GM11168 (cell line): ENCODE data around the gene FXN.
"Not testable (repeated sequence)": the region's sequence is repeated elsewhere in the genome, so short reads cannot be mapped to it uniquely, and the experiment has no call there.

Experiments used
- in situ Hi-C: fragments of 300-500 bp; cut with MboI; formaldehyde crosslinking; loops from one replicate; pipeline ENCODE4 v1.12.0; 2022; ENCODE audit warnings: low sequenced_read_pairs; ENCODE audit not compliant: unreplicated experiment

Gene FXN

GRCh38 chr9:69035438-69036308 is at the start of gene FXN:
Gene FXN, plus strand, starts transcription at chr9:69035752. Its CDS starts 31 bp downstream, at chr9:69035783.
- in situ Hi-C loops: no loop called here

- in situ Hi-C loops: not testable (repeated sequence)
Measured at GRCh38 chr9:68986949-68987348, 48.6 kb upstream of the FXN start.

- in situ Hi-C loops: no loop called here
Measured at GRCh38 chr9:68991457-68991856, 44.1 kb upstream of the FXN start.

- in situ Hi-C loops: no loop called here
Measured at GRCh38 chr9:68995776-68996175, 39.8 kb upstream of the FXN start.

DNA sequence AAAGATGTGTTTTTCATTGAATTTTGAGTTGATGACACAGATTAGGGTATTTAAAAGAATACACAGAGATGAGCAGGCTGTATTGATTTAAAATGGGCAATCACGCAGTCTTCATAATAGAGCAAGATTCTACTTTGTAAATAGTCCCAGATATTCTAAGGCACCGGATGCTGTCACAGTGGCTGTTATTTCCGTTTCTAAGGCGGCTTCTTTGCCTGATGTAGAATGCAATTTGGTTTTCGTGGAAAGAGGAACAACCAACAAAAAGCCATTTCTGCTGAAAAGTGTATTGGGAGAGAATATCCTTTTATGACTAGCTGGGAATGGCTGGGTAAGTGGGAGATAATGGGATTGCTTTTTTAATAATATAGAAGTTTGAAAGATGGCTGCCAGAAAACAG is 39.1 kb upstream of the FXN start:
- in situ Hi-C loops: no loop called here

DNA sequence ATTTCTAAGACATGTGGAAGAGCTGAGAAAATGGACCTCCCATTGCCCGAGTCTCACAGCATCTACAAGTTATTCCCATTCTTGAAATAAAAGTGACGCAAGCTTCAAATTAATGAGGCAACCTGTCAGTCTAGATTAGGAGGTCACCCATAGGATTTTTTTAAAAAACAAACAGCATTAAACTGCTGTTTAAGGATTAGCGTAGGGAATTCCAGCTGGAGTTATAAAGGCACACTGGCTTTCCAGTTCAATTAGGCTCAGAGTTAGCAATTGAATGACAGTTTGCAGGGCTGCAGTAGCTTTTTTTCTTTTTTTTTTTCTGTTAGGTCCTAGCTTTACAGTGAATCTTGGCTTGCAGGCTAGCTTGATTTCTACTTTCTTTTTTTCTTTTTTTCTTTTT is 37.9 kb upstream of the FXN start:
- in situ Hi-C loops: no loop called here

- in situ Hi-C loops: no loop called here
Measured at GRCh38 chr9:68998385-68998784, 37.2 kb upstream of the FXN start.

DNA sequence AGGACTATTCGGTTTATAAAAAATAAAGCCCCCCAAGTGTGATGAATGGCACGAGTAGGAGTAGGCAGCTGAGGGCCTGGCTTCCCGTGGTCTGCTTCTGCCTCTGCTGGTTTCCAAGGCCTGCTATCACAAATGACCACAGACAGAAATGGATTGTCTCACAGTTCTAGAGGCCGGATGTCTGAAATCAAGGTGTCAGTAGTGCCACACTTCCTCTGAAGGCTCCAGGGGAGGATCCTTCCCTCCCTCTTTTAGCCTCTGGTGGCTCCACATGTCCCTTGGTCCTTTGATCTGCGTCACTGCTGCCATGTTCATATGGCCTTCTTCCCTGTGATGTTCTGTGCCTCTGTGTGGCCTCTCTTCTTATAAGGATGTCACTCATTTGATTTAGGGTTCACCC is 36.7 kb upstream of the FXN start:
- in situ Hi-C loops: no loop called here

DNA sequence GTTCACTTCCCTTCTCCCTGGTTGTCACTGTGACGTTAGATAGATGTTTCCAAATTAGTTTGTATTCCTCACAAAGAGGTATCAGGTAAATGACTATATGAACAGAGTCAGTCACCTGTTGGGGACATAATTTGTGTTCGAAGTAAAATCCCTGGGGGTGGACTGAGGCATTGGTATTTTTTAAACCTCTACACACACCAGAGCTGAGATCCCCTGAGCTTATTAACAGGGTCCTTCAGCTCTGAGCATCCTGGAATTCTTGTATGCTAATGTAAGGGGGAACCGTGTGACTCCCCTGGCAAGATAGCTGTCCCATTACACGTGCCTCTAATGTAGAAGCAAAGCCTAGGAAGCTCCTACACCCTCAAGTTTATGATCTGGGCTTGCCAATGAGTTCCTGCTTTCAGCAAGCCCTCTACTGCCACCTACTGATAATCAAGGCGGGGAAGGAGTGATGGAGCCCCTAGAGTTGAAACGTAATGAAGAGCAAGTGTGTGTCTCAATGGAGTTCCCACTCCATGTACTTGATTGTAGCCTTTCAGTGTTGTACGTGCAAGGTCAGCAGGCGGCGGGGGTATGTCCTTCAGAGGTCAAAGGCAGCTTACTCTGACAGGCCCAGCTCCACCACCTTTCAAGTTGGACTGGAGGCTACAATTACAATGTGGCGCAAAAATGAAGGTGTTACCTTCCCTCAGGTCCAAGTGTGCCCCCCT is 36.0 kb upstream of the FXN start:
- in situ Hi-C loops: loop anchor here (10.0 kb wide), 2 partner anchors 295 to 415 kb away; partner anchors contain the start of gene PIP5K1B

GRCh38 chr9:69001921-69002320 is 33.6 kb upstream of the FXN start:
- in situ Hi-C loops: loop anchor here (10.0 kb wide), 2 partner anchors 297 to 417 kb away; partner anchors contain the start of gene PIP5K1B

GRCh38 chr9:69003051-69003450 is 32.5 kb upstream of the FXN start:
- in situ Hi-C loops: loop anchor here (10.0 kb wide), 2 partner anchors 298 to 418 kb away; partner anchors contain the start of gene PIP5K1B

DNA sequence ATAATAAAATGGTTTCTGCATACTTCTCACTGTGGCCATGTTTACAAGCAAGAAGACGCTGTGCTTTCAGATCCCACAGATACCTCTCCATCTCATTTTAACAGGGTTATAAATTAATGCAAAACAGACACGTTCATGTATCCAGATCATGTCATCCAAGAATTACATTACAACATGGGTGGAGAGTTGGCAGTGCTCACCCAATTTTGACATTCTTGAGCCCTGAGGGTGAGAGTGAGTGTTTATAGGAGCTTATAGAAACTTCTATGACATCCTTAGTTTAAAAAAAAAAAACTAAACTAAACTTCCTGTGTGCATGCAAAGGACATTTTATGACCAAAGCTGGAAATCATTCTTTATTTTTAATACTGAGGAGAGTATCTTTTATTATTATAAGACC is 30.7 kb upstream of the FXN start:
- in situ Hi-C loops: loop anchor here (10.0 kb wide), 2 partner anchors 300 to 420 kb away; partner anchors contain the start of gene PIP5K1B

DNA sequence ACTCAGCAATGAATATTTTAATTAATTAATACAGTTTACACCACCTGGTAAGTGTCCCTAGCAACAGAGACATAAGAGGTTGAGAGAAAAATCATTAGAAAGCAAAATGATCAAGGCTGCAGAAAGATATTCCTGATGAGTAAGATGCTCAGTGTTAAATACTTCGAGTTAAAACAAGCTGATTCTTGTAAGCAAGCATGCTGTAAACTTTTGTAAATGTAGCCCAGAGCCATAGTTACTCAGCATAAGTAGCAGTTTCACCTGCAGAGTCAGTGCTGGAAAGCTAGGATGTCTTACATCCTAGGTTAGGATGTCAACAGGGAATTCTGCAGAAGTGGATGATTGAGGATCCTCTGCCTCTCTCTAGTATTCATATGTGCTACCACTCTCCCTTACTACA is 25.8 kb upstream of the FXN start:
- in situ Hi-C loops: loop anchor here (10.0 kb wide), 2 partner anchors 305 to 425 kb away; partner anchors contain the start of gene PIP5K1B

DNA sequence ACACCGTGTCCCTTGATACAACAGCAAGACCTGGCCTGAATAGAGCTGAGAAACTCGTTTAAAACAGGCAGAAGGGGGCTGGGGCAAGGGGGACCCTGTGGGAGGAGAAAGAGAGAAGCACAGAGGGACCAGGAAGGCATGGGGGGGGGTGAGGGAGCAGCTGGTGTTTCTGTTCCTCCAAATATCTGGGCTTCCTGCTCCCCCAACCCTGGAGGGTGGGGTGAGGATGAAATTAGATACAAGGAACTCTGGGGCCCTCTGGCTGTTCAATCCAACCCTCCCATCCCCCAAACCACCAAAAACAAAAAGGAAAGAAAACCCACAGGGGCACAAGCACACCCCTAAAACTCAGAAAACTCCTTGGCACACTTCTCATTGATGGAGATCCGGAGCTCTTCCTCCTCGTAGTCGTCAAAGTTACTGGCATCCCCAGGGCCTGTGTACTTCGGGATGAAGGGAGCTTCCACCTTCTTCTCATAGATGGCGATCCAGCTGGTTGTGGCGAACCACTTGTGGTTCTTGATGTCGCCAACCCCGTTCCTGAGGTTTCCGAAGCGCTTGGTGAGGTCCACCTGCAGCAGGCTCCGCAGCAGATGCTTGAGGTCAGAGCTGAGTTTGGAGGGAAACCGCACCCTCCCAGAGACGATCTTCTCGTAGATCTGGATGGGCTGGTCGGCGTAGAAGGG is 22.7 kb upstream of the FXN start:
- in situ Hi-C loops: no loop called here

DNA sequence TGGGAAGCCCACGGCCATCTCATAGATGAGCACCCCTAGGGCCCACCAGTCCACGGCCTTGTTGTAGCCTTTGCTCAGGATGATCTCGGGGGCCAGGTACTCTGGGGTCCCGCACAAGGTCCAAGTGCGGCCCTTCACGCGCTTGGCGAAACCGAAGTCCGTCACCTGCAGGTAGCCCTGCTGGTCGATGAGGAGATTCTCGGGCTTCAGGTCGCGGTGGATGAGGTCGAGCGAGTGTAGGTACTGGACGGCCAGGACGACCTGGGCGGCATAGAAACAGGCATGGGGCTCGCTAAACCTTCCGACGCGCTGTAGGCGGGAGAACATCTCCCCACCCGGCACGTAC is 22.2 kb upstream of the FXN start:
- in situ Hi-C loops: no loop called here

- in situ Hi-C loops: no loop called here
Measured at GRCh38 chr9:69014013-69014412, 21.5 kb upstream of the FXN start, which contains the start of gene PRKACG. Gene PRKACG, minus strand, starts transcription at chr9:69014113. Its CDS starts 21 bp downstream, at chr9:69014092.

GRCh38 chr9:69016191-69017096 is 19.1 kb upstream of the FXN start:
- in situ Hi-C loops: no loop called here

GRCh38 chr9:69018737-69019136 is 16.8 kb upstream of the FXN start:
- in situ Hi-C loops: no loop called here

DNA sequence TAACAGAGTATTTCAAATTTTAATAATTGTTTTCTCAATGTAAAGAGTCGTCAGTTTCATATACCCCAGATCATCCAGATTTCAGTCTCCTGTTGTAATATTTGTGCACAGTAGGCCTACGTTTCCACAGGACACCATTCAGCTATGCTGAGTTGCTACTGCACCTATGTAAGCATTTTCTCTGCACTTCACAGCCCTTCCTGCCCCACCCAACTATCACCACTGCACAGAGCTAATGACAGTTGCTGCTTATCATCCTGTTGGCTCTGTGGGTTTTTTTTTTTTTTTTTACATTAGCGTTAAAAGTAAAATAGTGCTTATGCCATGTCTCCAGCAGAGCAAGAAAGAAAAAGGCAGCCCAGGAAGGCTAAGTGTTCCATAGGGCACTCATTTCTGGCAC is 15.7 kb upstream of the FXN start:
- in situ Hi-C loops: no loop called here
